ENCODE measurements around the gene GPS1.

GPS1 gene

DNA sequence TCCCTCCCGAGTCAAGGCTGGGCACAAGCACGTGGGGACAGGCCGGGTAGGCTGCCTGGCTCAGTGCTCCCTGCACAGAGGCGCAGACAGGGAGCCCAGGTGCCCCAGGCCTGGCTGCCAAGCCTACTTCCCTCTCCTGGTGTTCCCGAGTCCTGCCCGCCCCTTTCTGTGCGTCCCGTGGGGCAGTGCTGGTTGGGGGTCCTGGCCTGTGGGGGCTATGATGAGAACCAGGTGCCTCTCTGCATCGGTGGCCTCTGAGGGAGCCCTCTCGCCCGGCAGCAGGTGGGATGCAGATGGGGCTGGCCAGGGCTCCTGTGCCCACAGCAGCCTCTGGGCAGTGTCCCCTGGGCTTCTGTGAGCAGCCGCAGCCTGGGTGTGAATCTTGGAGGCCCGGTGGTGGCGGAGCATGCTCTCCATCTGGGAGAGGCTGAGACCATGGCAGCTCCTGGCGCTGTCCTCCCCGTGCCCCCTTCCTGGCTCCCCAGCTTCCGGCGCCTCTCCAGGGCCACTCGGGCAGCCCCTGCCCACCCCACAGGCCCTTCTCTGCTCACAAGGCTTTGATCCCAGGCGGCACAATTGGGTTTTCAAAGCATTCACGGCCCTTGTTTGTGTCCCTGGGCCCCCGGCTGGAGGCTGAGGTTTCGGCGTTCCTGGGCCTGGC, 36.3 kb upstream of the GPS1 start:
- DNase-seq: no peak

DNA sequence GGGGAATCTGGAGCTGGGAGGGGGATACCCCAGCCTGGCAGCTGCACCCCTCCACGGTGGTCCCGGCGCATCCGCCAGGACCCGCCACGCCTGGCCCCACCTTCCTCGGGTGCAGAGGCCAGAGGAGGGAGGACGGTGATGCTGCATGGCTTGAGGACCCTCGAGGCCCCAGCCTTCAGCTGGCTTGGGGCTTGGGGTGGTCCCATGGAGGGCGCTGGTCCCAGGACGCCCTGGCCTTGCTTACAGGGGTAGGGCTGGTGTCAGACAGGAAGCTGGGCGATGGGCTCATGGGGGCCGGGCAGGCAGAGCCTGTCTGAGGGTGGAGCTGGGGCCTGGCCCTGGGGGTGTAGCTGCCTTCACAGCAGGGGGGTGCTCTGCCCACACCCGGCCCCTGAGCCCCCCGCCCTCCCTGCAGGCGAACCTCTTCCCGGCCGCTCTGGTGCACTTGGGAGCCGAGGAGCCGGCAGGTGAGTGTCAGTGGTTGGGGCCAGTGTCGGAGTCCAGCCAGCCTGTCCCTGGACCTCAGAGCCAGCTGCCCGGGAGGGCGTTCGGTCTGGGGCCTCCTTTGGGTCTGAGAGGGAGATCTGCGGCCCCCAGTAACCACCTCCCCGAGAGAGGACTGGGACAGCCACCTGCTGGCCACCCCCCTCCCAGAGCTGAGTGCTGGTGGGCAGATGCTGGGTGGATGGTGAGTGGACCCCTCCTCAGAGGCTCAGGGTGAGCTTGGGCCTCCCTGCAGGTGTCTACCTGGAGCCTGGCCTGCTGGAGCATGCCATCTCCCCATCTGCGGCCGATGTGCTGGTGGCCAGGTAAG, 35.4 kb upstream of the GPS1 start:
- DNase-seq: no peak

DNA sequence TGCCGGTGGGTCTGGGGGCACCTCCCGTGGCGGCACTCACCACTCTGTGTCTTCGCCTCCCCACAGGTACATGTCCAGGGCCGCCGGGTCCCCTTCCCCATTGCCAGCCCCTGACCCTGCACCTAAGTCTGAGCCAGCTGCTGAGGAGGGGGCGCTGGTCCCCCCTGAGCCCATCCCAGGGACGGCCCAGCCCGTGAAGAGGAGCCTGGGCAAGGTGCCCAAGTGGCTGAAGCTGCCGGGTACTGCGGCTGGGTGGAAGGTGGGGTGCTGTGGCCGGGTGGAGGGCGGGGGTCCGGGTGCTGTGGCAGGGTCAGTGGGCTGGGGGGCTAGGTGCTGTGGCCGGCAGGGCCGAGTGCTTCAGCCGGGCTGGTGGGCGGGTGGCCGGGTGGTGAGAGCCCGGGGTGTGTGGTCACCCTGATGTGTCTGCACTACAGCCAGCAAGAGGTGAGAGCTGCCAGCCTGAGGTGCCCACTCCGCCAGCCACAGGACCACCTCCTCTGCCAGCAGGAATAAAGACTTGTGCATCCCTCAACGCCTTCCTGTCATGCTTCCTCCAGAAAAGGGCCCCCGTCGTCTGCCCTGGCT, 34.7 kb upstream of the GPS1 start:
- no peak for DNase-seq

DNA sequence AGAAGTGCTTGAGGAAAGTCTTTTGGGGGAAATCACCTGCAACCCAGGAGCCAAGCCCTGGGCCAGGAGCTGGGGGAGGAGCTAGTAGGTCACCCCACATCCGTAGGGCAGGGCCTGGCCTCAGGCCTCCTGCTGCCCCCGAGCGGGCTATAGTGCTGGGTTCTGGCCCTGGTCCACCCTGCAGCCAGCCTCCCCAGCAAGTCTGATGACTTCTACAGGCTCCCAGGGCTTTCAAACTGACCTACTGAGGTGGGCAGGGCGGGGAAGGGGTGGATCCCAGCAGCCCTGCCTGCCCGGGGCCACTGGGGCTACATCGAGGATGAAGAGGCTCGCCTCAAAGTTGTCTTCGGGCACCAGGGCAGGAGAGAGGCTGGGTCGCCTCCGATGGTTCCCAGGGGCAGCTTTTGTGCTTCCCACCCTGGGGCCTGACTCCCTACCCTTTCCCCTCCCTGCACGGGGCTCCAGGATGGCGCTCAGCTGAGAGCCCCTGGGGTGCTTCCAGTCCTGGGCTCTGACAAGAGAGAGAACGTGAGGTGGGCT, 34.0 kb upstream of the GPS1 start:
- no peak for DNase-seq

DNA sequence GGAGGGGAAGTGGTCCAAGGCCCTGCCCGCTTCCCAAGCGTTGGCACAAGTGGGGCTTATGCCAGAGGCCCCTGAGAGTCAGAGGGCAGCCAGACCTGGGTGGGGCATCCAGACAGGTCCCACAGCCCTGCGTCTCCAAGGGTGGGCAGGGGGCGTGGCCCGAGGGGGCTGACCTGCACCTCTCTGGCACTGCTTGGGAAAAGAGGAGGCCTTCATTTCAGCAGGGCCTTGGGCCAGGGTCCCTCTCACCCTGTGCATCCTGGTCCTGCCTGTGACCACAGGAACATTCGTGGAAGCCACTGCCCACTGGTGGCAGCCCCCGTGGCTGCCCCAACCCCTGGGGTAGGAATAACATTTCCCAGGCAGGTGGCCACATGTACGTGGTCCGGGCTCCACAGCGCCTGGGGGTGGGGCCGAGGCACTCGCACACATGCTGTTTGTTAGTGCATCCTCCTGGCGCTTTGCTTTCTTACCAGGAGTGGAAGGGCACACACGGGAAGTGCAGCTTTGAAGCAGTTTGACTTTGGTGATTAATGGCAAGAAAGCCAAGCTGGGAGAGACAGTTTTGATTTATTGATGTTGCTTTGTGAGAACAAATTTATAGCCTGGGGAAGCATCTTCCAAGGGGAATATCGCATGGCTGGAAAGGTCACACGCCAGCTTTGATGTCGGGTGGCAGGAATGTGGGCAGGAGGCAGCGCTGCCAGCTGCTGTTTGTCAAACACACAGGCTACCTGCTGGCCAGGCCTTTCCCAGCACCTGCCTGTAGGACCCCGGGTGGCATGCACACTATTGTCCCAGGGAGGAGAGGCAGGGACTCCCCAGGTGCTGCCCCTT, 33.3 kb upstream of the GPS1 start:
- DNase-seq: no peak

DNA sequence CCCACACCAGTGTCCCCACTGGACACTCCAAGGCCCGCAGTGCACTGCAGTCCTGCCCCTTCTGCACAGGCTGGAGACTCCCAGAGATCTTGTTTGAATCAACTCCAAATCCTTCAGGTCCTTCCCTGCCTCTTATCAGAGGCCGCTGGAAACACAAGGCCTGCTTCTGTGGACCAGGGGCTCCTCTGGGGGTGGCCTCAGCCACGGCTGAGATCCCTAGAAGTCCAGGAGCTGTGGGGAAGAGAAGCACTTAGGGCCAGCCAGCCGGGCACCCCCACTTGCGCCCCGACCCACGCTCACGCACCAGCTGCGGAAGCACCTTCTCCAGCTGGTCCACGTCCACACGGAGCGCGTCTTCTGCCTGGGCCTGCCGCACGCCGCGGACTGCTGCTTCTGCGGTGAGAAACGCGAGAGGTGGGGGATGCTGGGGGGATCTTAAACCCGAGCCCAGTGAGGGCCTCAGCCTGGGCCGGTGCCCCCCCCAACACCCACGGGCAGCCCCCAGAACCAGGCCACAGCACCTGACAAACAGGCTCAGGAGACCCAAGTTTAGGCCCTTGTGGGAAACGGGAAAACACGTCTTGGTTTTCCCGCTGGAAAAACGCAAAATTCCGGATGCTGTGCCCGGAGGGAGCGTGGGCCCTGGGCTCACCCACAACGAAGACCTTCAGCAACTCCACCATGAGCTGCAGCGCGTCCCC, 32.6 kb upstream of the GPS1 start:
- DNase-seq: no peak

DNA sequence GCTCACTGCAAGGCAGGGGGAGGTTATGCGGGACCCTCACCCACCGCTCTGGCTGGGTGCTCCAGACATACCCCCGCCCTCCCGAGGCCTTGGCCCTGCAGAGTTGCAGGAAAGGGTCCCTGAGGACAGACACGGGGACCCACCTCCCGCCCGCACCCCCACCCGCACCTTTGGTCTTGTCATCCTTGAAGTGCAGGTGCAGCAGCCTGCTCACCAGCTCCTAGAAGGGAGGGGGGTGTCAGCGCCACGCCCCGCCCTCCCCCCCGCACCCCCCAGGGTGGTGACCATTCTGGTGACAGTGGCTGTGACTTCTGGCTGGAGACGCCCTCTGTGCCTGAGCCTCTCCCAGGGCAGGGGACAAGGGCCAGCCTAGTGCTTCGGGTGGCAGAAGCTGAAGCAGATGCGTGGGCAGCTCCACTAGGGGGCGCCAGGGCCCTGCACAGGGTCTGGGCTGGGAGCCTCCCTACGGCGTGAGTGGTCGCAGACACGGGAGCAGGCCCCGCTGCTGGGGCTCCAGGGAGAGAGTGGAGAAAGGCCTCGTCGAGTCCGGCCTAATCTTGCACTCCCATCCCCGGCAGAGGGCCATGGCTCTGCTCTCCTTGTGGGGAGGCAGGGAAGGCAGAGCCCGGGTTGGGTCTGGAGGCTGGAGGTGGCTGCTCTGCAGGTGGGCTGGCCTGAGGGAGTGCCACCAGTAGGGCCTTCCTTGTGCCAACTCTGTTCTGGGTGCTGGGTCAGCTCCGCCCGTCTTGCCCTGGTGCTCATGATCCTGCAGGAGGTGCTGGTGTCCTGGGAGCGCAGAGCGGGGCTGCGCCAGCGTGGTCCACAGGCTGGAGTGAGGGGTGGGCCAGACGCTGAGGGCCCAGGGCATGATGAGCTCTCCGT, 31.8 kb upstream of the GPS1 start:
- no peak for DNase-seq

GRCh38 chr17:82020572-82021106, 31.1 kb upstream of the GPS1 start:
- no peak for DNase-seq

DNA sequence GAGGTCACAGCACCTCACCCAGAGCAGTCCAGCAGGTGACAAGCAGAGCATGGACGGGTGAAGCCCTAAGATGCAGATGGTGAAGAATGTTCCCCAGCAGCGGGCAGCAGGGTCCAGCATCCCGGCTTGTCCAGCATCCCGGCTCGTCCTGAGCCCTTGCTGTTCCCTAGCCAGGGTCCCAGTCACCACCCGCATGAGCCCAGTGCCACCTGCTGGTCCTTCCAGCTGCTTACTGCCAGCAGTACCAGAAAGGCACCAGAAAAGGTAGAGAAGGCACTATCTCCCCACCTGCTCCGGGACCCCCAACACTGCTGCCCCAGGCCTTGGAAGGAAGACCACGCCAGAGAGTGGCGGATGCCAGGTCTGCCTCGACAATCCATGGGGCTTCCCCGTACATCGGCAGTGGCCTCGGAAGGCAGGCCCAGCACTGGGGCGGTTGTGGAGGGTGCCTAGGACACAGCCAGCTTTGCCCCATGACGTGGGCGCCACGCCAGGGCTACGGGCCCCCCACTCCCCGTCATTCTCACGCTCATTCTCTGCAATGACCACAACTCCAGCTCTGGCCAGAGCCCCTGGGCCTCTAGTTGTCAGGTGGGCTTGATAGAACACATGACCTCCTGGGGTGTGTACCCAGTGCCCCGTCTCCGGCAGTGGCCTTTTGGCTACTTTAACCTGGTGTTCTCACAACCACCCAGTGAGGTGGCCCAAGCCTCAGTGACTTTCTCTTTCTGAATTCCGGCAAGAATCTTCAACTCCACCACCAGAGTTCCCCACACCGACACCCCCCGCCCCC, 30.4 kb upstream of the GPS1 start:
- peak; percentile 26 for DNase-seq

- DNase-seq: no peak
Observed at GRCh38 chr17:82021900-82022309, 29.8 kb upstream of the GPS1 start.

- no peak for DNase-seq
Observed at GRCh38 chr17:82022310-82022980, 29.3 kb upstream of the GPS1 start, which contains the start of gene CENPX. Gene CENPX (minus strand): TSS chr17:82022878. CDS start chr17:82022861, 17 bp downstream.

DNA sequence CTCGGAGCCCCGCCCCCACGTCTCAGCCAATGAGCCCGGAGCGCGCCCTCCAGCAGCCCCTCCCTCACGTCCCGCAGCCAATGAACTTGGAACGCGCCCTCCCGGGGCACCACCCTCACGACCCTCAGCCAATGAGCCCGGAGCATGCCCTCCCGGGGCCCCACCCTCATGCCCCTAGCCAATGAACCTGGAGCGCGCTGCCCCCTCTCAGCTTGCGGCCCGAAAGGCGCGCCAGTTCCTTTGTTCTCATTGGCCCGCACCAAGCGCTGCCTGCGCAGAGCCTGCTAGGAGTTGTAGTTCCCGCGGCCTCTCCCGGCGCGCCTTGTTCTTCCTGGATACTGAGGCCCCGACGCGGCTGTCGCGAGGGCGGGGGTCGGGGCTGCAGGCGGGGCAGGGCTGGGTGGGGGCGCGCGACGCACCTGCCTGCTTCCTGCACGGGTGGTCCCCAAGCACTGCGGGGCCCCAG, 28.7 kb upstream of the GPS1 start, which contains the start of gene LRRC45:
LRRC45 (plus strand) TSS at position 325 of the 466 bp plus-strand sequence. CDS start 339 bp downstream, outside the sequence.
- peak; percentile 97 for DNase-seq

DNA sequence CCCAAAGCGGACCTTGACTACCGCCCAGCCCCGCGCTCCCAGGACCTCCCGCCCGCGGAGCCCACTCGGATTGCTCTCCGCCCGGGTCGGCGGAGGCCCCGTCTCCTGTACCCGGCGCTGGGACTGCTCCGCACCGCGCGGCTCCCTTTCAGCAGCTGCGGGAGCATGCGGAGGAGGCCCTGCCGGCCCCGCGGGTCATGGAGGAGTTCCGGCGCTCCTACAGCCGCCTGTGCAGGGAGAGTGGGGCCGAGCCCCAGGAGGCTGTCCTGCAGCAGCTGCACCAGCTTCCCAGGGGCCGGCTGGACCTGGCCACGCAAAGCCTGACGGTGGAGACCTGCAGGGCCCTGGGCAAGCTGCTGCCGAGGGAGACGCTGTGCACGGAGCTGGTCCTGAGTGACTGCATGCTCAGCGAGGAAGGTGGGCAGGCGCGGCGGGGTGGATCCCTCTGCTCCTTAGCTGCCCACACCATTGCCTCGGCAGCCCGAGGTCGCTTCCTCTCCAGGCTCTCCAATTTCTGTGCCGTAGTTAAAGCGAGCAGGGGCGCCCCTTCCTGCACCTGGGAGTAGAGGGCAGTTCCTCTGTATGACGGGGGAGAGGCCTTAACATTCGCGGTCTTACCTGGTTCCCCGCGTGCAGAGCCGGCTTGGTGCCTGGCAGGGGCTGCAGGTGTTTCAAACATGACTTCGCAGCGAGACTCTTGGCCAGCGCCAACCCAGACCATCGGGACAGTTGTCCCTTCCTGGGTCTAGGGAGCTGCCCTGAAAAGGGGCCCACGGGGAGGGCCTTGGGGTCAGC, 28.1 kb upstream of the GPS1 start:
- no peak for DNase-seq

DNA sequence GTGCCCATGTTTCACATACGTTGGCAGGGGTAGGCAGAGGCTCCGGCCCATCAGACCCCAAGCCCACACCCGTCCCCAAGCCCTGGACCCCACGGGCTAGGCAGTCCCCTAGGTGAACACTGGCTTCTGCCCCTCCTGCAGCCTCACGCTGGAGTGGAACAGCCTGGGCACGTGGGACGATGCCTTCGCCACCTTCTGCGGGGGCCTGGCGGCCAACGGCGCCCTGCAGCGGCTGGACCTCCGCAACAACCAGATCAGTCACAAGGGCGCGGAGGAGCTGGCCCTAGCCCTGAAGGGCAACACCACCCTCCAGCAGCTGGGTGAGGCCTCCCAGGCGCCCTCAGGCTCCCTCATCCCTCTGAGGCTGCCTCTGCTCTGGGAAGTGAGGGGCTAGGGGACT, 26.8 kb upstream of the GPS1 start:
- DNase-seq: no peak

- no peak for DNase-seq
Observed at GRCh38 chr17:82025401-82026107, 26.1 kb upstream of the GPS1 start.

DNA sequence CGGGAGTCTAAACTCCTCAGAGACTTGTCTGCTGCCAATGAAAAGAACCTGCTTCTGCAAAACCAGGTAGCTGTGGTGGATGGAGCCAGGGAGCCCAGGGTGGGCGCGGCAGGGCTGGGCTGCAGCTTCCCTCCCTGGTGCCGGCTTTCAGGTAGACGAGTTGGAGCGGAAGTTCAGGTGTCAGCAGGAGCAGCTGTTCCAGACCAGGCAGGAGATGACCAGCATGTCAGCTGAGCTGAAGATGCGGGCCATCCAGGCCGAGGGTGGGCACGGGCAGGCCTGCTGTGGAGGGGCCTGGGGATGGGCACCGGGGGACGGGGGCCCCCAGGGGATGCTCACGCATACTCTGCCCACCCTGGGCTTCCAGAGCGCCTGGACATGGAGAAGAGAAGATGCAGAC, 23.5 kb upstream of the GPS1 start:
- no peak for DNase-seq

DNA sequence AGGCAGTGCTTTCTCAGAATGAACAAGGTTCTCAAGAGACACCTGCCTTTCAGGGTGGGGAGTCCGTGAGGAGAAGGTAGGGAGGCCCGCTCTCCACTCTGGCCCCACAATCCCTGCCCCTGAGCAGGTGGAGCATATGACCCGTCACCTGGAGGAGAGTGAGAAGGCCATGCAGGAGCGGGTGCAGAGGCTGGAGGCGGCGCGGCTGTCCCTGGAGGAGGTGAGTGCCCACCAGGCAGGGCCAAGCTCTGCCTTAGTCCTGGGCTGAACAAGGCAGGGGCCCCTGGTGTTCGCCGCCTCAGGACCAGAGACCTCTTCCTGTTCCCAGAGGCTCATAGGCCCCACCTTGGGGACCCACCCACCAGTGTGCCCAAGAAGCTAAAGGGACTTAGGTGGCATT, 22.7 kb upstream of the GPS1 start:
- no peak for DNase-seq

GRCh38 chr17:82029391-82029790, 22.3 kb upstream of the GPS1 start:
- DNase-seq: no peak
